HG03280 (cell line): Measurements from ENCODE around the gene BCL7A.

Experiments used
- ATAC-seq: cut with Tn5 transposase; IDR thresholded peaks from one replicate; pipeline ENCODE4 v1.9.1; 2021; ENCODE audit warnings: mild to moderate bottlenecking, moderate library complexity; ENCODE audit not compliant: unreplicated experiment

Gene BCL7A

DNA sequence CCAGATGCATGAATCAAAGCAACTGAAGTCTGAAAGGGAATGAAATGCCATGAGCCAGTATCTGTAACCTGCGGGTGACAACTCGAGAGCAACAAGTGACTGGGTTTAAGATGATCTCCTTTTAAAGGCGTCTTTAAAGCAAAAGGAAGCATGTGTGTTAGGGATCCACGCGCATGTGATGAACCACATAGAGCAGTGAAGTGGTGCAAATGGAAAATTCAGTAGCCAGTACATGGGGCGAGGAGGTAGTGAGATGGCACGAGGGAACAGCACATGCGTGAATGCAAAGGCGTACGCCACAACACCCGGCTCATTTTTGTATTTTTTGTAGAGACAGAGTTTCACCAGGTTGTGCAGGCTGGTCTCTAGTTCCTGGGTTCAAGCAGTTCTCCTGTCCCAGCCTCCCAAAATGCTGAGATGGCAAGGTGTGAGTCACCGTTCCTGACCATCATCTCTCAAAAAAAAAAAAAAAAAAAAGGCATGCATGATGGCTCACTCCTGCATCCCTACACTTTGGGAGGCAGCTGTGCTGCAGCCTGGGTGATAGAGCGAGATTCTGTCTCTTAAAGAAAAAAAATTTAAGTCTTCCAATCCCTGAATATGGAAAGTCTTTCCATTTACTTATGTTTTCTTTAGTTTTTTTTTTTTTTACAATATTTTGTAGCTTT lies 24.6 kb upstream of the BCL7A start:
- ATAC-seq = no peak

DNA sequence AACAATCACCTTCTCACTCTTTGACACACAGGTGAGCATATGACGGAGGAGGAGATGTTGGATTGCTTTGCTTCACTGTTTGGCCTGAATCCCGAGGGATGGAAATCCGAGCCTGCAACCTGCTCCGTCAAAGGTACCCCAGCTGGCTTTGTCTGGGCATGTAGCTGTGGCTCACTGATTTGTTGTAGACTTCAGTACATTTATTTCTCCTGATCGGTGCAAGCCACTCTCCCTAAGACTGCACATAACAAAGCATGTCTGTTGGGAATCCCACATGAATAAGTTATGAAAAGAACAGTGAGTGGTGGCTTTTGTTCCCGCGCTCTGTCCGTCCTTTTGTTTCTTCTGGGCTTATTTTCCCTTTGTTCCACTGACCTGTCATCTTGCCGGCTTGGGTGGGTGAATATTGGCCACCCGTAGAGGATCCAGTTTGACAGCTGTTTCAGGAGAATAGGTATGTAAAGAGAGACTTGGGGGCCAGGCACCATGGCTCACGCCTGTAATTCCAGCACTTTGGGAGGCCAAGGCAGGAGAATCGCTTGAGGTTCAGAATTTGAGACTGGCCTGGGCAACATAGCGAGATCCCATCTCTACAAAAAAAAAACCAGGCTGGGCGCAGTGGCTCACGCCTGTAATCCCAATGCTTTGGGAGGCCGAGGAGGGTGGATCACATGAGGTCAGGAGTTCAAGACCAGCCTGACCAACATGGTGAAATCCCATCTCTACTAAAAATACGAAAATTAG lies 20.0 kb upstream of the BCL7A start:
- no peak for ATAC-seq

DNA sequence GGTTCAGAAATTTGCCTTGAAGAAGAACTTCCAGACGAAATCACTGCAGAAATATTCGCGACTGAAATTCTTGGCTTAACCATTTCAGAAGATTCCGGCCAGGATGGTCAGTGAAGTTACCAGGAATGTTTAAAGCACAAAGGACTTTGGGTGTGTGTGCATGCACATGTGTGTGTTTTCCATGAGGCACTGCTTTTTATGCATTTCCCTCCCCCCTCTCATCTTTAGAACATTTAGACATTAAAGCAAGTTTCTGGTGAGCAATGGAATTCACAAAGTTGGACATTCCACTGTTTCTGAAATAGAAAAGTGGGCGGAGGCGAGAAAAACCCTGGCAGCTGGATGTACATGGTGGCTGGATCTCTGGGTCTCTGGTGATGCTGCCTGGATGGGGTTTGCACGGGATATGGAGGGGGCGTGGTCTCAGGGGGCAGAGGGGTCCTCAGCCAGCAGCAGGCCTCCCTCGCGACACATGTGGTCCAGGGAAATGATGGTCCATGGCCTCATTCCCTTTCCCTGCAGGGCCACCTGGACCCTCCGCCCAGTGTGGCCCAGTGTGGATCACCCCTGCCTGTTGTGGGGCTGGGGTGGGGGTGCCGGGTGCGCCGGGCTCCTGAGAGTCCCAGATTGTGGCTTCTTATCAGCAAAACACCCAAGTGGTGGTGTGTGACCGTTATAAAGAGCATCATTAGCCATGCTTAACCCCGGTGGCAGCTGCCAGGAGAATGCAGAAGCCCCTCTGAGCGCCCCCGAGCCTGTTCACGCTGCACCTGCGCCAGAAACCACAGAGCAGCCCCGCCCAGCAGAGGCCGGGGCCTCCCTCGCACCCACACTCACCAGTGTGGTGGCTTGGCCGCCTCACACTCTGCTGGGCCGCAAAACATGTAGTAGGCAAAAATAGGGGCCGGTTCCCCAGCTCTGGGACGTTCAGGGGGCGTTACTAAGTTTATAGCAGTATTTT lies 17.8 kb upstream of the BCL7A start:
- no peak for ATAC-seq

DNA sequence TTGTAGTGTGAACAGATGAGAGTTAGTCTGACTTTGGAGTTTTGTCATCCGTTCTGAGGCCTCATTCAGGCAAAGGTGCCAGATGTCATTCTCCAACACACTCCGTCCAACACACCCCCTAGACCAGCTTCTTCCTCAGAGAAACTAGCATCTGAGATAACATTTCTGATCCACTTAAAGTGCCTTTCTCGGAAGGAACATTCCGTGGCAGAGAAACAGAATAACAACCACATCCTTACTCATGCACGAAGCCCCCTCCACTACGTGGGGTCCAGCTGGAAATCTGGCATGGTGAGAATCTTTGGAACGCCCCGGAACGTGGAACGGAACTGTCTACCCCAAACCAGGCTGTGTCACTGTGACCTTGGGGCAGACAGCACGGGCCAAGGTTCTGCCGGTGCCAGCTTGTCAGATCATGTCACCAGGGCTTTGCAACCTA lies 17.0 kb upstream of the BCL7A start:
- ATAC-seq = no peak

DNA sequence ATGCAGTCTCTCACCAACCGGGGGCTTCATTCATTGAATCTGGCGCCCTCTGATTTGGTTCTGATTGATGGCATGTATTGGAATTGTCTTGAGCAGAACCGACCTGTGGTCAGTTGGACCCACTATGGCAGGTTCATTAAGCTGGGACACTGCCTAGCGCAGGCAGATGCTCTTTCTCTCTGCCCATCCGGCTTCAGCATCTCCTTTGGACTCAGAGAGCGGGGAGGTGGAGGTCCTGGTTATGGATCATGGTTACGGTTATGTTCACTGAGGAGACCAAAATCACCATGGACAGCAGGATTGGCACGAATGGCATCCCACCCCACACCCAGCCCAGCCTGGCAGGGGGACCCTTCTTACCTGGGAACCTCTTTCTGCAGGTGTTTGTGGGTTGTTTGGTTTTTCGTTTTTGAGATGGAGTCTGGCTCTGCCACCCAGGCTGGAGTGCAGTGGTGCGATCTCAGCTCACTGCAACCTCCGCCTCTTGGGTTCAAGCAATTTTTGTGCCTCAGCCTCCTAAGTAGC lies 16.4 kb upstream of the BCL7A start:
- ATAC-seq = no peak

DNA sequence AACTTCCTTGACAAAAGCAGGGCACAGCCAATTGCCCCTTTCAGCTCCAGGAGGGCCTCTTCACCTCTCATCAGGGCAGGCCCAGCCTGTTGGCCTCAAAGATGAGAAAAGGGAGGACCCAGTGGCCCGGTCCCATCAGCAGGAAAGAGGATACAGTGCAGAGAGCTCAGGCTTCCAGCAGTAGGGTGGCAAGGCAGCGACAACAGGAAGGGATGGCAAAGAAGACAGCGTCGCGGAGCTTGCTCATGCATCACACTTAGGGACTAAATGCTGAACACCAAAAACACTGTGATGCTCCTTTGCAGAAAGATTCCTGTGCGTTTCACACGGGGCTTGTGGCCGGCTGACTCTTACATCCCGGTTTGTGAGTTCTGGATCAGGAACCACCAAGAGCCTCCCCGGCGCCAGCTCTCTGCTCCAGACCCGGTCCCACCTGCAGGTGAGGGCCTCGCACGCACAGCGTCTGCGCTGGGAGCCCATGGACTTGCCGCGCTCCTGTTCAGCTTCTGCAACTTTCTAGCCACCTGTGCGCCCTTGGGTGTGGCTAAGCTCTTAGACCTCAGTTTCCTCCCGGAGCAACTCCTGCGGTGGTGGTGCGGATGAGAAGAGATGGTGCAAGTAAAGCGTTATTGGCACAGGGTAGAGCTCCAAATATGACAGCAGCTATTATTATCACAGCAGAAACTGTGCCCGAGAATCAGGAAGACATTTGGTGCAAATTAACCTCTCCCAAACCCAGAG lies 15.3 kb upstream of the BCL7A start:
- ATAC-seq = no peak

DNA sequence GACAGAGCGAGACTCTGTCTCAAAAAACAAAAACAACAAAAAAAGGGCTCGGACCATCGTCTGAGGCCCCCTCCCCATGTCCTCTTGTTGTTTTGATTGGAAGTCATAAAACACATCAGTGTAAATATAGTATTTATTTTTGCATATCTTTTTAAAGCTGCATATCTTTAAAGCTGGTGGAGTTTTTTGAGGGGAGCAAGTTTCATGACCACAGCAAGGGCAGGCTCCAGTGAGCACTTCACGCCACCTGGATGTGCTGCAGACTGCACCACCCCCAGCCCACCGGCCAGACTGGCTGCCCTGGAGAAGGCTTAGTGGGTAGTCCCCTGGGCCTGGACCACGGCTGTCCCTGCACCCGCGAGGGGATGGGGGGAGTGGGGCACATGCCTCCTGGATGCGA lies 11.9 kb upstream of the BCL7A start:
- no peak for ATAC-seq

DNA sequence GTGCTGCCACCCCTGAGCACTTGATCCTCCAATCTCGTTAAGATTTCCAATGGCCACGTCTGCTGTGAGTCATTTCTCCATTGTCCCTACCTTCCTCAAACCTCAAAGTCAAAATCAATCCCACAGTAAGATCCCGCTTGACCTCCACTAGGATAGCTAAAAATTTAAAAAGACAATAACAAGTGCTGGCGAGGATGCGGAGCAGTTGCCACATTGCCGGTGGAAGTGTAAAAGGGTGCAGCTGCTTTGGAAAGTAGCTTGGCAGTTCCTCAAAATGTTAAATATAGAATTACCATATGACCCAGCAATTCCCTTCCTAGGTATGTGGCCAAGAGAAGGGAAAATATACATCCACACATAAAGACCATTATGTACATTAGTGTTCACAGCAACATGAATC lies 9.5 kb upstream of the BCL7A start:
- no peak for ATAC-seq

DNA sequence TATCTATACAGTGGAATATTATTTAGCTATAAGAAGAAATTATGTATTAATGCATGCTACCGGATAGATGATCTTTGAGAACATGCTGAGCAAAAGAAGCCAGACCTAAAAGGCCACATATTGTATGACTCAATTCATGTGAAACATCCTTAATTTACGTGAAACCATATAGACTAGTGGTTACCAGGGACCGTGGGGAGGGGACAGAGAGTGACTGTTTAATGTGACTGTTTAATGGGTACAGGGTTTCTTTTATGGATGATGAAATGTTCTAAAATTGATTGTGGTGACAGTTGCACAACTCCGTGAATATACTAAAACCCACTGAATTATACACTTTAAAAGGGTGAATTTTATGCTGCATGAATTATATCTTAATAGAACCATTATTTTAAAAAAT lies 8.5 kb upstream of the BCL7A start:
- ATAC-seq = no peak

DNA sequence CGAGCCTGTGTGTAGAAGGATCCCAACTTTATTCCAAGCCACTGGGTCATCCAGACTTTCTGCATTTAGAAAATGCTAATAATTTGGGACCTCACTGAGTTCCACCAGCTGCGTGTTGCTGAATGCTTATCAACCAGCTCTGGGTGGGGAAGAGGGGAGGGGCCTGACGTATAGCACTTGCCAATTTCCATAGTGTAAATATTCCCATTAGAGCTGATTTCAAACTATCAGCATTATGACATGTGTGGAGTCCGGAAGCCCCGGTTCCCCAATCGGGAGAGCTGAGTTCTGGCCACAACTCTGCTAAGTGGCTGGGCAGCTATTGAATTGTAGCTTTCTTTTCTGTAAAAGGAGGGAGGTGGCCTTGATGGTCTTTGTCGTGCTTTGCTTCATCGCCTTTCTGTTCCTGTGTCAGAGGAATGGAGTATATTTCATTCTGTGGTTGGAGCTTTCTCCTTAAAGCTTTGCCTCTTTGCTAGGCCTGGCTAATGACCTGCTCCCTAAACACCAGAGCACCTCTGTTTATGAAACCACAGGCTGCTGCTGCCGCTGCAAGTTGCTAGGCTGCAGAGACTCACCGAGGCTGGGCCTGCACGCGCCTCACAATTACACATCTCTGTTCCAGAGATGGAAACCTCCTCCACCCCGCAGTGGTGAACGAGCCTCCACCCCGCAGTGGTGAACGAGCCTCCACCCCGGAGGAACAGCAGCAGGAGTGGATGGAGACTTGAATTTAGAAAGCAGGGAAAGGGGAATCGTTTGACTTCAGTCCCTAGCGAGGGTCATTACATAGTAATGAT lies 7.7 kb upstream of the BCL7A start:
- no peak for ATAC-seq

DNA sequence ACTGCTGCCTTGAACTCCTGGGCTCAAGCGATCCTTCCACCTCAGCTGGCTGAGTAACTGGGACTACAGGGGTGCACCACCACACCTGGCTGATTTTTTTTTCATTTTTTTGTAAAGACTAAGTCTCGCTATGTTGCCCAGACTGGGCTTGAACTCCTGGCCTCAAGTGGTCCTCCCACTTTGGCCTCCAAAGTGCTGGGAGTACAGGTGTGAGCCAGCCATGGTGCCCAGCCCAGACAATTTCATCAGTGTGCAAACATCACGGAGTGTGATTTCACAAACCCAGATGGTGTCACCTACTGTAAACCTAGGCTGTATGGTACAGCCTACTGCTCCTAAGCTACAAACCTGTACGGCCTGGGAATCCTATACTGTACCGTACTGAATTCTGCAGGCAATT lies 6.9 kb upstream of the BCL7A start:
- no peak for ATAC-seq

DNA sequence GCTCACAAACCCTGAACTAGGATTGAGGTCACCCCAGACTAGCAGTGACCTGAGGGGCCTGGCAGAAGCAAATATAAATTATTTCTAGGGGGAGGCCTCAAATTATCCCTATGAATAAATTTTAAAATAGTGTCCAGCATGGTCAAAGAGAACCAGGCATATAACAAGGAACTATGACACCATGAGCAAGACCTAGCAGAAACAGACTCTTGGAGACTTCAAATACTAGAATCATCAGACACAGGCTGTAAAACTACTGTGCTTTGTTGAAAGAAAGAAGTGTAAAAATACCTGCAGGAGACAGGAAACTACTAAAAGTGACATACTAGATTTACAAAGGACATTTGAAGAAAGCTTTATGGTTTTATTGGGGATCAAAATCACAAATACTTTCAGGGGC lies 3.2 kb upstream of the BCL7A start:
- no peak for ATAC-seq

DNA sequence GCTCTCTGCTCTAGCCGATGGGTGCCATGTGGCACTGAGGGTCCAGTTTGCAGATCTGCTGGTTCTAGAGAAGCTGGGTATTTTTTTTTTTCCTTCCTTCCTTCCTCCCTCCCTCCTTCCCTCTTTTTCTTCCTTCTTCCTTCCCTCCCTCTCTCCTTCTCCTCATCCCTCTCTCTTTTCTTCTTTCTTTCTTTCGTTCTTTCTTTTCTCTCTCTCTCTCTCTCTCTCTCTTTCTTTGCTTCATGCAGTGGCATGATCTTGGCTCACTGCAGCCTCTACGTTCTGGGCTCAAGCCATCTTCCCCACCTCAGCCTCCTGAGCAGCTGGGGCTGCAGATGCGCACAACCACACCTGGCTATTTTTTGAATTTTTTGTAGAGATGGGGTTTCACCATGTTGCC lies 2.7 kb upstream of the BCL7A start:
- no peak for ATAC-seq

DNA sequence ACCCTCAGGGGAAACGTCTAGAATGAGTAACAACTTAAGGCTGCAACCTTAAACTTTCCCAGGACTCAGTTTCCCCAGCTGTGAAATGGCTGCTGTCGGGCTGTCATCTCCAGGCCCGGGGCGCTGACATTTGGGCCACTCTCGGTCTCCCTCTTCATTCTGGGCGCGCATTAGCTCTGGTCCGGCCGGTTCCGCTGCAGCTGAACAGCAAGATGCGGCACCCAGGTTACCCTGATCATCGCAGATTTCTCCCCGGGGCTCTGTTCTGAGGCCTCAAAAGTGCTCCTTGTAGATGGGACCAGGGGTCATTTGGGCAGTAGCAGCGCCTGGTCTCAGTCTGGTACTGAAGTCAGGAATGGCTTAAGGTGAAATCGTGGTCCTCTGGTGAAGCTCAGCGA lies 890 bp upstream of the BCL7A start:
- ATAC-seq = no peak

DNA sequence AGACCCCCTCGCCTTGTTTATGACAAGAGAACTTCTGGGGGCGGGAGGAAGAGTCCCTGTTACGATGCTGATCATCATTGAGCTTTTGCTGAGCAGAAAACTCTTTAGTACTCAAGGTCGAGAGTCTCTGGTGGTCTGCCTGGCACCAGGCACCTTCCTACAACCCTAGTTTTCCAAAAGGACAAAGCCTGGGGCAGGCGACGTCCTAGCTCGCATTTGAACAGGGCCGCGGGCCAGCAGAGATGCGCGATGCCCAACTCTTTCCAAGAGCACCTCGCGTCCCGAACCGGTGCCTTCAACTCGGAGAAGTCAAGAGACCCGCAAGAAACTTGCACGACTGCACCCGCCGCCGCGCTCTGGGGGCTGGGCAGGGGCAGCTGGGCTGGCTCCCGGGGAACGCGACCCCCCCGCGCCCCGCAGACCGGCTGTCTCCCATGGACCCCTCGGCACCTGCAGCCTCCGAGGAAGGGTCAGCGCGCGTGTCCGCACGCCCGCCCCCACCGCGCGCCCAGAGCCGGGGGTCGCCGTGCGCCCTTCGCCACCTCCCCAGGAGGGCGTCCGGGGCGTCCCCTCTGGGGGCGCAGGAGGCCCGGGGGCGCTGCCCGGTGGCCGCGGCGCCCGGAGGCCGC lies 377 bp upstream of the BCL7A start:
- no peak for ATAC-seq

DNA sequence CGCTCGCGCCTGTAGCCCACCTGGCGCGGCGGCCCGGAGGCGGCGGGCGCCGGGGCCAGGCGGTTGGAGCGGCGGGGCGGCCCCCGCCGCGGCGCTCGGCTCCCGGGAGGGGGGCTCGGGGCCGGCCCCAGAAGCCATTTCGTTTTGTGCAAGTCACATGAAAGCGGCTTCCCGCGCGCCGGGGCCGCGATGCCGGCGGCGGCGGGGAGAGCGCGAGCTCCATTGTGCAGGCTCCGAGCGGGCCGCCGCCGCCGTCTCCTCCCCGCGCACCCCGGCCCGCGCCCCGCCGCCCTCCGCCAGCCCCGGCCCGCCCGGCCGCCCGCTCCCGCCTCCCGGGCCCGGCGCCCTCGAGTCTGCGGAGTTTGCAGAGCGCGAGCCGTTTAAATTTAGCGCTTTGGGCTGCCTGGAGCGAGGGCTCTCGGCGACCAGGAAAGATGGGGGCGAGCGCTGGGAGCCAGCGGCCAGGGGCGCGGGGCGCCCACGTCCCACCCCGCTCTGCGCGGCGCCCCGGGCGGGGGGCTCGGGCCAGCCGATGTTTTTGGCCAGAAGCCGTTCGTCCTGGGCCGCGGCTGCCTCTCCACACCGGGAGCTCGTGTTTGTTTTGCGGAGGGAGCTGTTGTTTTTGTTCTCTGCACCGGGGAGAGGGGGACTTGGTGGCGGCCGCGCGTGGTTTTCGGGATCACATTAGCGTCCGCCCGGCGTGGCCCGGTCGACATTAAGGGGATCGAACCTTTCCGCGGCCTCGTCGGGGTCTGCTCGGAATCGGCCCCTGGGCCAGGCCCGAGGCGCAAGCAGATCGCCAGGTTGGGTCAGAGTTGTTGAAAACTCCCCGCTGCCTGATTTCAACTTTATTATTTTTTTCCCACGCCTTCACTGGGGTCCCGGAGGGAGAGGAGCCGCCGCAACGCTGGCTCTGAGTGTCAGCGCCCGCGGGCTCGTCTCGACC lies 982 bp downstream of the BCL7A start:
- ATAC-seq = no peak

DNA sequence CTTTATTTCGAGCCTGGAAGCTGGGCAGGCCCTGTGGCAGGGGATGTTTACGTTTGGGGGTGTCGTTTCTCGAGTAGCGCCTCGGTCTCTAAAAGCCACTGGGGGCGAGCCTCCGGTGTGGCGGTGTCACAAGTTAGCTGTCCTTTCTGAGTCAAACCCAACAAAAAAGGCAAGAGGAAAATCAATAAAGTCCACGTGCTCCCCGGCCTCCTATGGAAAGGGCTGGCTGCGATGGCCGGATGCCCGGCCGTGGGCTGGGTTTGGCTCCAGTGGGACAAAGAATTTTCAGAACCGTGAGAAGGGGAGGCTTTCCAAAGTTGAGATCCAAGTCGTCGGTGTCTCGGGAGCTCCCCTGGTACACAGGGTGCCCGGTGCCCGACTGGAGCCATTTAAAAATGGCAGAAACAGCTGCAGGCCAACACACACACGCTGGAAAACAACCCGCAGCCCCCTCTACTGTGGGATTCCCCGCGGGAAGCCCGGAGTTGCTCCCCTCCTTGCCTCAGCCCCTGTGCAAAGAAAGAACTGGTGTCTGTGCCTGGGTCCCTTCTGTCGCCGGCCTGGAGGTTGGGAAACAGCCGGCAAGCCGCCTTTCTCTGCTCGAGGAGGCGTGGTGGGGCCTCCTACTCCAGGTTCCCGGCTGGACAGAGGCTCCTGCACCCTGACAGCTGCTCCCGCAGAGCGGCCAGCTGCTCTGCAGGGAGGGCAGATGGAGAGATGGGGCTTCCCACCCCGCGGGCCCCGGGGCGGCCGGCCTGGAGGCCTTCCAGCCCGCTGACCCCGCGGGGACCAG lies 1.9 kb downstream of the BCL7A start:
- ATAC-seq = no peak
